ENCODE data around the gene PRPF6. TPM values are rescaled to one million over a fixed set of nuclear protein-coding genes. Genes with fewer than 3 reads are reported as not detected.
"Not testable (repeated sequence)": the region's sequence is repeated elsewhere in the genome, so short reads cannot be mapped to it uniquely, and the experiment has no call there.

Gene PRPF6
- total RNA-seq, 1 donor from 2014 or later: 64.3 TPM

DNA sequence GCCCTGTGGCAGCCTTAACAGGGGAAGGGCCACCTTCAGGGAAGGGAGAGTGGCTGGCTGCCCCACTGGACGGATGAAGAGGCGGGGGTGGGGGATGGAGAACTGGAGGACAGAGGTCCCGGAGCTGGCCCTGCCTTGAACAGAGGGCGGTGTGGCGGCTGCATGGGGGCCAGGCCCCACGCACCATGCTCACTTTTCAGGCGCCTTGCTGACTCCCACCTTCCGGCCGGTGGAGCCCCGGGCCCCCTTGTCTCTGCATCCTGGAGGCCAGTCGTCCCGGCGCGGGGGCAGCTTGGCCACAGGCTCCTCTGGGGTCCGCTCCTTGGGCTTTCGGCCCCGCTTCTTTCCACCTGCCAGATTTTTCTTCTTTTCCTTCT is 21.2 kb upstream of the PRPF6 start:
- no peak for DNase-seq (ENCODE audit: extremely low read depth, low read depth, low spot score)

DNA sequence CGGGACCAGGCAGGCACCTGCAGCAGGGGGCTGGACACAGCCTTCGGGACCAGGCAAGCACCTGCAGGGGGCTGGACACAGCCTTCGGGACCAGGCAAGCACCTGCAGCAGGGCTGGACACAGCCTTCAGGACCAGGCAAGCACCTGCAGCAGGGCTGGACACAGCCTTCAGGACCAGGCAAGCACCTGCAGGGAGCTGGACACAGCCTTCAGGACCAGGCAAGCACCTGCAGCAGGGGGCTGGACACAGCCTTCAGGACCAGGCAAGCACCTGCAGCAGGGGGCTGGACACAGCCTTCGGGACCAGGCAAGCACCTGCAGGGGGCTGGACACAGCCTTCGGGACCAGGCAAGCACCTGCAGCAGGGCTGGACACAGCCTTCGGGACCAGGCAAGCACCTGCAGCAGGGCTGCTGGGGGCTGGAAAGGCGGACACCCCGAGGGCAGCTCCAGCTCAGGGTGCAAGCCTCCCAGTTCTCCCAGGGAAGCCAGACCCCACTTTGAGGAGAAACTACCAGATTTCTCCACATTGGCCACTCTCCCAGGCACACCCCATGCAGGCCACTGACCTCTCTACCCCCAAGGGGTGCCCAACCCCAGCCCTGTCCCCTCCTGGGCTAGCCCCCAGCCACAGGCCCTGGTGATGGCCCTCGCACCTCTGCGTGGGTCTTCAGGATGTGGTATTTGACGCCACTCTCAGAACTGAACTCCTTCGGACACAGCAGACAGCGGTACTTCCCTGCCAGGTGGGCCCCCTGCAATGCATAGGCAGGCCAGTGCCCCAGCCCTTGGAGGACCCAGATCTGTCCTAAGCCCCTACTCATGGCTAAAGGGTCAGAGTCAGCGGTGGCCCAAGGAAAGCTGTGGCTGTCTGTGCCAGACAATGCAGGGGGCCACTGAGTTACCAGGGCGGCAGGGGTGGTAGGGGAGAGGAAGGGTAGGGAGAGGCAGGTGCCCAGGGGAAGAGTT is 20.0 kb upstream of the PRPF6 start:
- not testable (repeated sequence) for DNase-seq (ENCODE audit: extremely low read depth, low read depth, low spot score)

DNA sequence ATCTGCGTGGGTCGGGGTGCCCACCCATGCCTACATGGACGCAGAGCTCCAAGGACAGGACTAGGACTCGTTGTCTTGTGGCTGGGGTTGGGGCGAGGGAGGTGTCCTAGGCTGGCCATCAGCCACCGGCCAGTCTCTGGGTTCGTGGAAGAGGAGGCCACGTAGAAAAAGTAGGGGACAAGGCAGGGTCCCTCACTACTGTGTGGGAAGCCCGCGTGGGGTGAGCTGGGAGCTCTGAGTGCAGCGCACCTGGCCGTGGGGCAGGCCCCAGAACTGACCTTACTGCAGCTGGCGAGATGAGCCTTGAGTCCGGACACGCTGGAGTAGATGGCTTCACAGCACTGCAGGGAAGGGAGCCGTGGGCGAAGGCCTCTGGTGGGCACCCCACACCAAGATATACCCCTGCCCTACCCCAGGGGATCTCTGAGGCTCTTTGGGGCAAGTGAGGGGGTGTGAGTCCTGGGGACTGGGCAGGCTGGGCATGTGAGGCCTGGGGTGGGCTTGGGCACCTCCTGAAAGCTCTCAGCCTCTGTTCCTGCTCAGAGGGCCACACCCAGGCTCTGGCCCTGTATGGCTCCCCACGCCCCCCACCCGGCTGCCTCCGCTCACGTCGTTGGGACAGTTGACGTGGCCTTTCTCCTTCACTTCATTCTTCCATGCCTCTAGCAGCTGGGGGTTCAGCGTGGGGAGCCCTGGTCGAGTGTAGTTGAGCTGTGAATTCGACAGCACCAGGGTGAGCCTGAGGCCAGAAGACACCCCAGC is 19.1 kb upstream of the PRPF6 start:
- DNase-seq (ENCODE audit: extremely low read depth, low read depth, low spot score): no peak

DNA sequence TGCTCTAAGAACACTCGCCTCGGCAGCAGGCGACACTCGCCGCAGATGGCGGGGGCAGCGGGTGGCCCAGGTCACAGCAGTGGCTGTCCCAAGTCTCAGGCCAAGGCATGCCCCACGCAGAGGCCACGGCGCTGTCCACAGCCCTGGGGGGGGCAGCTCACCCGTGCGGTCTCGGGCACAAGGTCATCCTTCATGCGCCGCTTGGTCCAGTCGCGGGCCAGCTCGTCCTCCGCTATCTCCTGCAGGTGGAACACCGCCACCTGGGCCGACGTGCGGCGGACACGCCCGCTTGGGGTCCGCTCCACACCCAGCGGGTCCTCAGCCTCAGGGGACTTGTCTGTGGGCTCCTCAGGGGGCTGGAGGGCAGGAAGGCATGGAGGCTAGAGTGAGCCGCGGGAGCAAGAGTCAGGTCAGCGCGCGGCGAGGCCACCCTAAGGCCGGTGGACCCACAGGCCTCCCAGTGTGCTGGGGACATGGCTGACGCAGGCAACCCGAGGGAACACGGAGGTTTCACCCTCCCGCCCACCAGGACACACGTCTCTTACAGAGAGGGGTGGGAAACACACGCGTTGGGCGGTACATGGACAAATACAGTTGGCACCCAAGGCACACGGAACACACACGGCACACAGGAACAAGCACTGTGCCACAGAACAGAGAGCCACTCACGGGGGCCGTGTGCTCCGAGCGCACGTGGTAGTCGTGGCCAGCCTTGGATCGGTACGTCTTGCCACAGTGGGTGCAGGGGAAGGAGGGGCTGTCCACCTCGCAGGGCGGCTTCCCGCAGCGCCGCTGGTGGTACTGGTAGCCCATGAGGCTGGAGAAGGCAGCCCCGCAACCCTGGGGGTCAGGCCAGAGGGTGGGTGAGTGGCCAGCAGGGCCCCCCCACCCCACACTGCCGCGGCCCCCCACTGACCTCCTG is 18.2 kb upstream of the PRPF6 start:
- DNase-seq (ENCODE audit: extremely low read depth, low read depth, low spot score): no peak

DNA sequence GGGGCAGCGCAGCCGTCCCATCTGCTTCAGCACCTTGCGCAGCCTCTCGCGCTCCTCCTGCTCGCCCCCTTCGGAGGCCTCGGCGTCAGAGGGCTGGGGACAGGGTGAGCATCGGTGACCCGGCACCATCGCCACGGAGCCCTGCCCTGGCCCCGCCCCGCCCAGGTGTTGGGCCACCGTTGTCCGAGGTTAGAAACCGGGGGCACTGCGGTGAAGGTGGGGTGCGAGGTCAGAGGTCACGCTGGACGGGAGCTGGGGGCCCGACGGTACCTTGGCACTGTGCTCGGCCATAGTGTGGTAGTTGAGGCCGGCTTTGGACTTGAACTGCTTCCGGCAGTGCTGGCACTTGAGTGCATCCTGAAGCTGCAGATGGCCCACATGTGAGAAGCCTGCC is 17.6 kb upstream of the PRPF6 start:
- DNase-seq (ENCODE audit: extremely low read depth, low read depth, low spot score): no peak

DNA sequence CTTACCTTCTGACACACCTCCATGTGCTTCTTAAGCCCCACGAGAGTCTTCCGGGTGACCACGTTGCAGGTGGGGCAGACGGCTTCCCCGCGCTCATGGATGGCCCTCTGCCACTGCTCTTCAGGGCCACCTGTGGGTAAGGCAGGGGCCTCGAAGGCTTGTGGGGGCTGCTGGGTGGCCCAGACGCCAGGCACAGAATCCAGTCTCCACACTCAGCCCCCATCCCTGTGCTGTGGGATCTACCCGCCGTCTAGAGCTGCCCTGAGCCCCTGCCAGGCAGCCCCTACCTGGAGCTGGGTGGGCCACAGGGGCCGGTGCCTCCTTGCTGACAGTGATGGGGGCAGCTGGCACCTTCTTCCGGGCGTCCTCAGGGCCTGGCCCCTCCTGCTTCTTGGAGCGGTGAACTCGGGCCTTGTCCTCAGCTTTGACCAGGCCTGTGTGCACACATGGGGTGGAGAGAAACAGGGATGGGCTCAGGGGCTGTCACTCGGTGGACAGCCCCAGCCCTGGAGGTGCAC is 17.1 kb upstream of the PRPF6 start:
- DNase-seq (ENCODE audit: extremely low read depth, low read depth, low spot score): no peak

DNA sequence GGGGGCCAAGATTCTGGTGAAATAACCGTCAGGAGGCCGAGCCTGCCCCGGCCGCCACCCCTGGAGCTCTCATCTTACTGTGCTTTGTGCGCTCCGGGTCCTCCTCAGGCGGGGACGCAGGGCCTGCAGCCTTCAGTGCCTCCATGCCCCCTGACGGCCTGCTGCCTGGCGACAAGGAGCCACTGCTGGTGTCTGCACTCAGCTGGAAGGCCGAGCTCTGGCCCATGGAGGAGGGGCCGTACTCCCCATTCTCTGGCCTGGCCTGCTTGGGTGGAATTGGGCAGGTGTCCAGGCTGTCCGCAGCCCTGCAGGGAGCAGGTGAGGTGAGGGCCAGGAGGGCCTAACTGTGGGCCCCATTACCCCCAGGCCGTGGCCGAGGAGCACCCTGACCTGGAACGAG is 16.5 kb upstream of the PRPF6 start:
- DNase-seq (ENCODE audit: extremely low read depth, low read depth, low spot score): no peak

DNA sequence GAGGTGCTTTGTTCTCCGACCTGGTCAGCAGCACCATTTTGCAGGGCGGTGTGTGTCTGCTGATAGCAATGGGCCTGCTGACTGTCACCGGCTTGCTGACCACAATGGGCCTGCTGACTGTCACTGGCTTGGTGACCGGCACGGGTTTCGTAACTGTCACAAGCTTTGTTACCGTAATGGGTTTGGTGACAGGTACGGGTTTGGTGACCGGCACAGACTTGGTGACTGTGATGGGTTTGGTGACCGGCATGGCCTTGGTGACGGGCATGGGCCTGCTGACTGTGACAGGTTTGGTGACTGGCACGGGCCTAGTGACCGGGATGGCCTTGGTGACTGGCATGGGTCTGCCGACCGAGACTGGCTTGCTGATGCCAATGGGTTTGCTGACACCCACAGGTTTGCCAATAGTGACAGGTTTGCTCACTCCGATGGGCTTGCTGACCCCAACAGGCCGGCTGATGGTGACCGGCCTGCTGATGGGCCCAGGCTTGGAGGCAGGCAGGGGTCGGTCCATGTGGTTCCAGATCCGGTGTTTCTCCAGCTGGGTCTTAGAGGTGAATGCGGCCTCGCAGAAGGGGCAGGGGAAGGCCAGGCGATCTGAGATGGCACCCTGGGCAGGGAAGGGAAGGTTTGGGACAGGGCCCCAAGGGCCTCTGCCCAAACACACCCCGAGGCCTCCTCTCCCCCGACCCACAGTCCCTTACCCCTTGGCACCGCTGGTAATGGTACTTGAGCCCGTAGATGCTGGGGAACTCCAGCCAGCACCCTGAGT is 14.6 kb upstream of the PRPF6 start:
- DNase-seq (ENCODE audit: extremely low read depth, low read depth, low spot score): no peak

DNA sequence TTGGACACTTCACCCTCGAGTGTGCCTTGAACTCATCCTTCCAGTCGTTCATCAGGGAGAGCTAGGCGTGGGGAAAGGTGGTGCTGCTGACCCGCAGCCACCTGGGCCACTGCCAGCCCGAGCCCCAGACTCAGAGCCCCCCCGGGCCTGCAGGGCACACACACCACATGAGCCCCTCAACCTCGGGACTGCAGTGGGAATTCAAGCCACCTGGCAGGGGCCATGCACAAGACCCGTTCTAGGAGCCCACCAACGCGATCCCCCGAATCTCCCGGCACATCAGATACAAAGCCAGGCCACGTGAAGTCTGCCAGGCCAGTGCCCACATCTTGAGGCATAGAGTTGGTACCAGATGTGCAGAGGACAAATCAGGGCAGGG is 14.0 kb upstream of the PRPF6 start:
- DNase-seq (ENCODE audit: extremely low read depth, low read depth, low spot score): no peak

DNA sequence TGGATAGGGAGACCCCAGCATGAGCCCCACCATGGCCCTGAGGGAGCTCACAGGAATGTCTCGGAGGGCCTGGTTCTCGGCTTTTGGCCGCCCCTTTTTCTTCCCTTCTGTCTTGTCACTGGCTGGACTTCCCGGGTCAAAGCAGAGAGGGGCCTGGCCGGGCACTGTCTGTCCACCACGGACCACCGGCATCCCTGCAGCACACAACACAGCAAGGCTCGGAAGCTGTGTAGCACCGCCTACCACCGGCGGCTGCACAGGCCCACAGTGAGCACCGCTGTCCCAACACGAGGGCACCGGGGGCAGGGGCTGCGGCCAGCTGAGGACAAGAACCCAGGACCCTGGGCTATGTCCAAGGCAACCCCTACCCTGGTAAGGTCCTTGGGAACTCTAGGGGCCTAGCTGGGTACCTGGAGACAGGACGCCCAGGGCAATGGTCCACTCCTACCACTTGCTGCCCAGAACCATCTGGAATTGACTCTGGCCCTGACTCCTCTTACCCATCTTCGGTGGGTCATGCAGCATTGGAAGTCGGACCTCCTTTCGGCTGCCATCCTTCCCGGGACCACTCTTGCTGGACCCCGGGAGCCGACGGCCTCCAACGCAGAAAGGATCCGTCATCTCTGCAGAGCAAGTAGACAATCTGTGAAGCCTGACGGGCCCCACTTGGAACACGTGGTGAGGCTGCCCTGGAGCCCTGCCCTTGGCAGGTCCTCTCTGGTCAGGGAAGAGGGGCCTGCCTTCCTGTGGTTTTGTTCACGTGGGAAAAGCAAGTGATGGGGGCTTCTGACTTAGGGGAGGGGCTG is 13.4 kb upstream of the PRPF6 start:
- no peak for DNase-seq (ENCODE audit: extremely low read depth, low read depth, low spot score)

DNA sequence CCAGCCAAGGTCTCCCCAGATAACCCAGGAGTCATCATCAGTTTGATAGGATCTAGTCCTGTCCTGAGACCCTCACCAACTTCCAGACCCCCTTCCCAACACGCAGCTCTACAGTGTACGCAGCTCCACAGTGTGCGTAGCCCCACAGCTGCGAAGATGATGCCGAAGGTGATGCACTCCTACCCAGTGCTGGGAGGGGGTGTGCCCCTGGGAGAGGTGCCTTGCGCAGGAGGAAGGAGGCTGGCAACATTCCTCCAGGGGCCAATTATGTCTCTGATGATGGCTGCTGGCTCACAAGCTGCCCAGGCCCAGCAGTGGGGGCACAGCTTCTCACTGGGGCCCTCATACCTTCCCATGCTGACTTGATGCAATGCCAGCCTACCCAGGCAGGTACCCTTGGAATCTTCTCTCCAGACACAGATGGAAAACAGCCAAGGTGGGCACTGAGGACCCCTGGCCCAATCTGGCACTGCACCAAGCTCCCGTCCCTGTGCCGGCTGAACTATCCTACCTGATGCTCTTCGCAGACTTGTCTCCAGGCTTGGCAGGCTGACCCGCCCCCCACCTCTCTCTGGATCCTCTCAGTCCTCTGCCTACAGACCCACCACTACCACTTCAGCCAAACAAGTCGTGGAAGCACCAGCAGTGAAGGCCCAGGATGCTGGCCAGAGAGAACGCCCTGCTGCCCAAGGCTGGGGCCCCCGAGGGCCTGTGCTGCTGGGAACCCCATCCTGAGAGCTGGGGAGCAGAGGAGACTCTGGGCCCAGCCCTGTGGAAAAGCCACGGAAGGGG is 12.6 kb upstream of the PRPF6 start:
- no peak for DNase-seq (ENCODE audit: extremely low read depth, low read depth, low spot score)

DNA sequence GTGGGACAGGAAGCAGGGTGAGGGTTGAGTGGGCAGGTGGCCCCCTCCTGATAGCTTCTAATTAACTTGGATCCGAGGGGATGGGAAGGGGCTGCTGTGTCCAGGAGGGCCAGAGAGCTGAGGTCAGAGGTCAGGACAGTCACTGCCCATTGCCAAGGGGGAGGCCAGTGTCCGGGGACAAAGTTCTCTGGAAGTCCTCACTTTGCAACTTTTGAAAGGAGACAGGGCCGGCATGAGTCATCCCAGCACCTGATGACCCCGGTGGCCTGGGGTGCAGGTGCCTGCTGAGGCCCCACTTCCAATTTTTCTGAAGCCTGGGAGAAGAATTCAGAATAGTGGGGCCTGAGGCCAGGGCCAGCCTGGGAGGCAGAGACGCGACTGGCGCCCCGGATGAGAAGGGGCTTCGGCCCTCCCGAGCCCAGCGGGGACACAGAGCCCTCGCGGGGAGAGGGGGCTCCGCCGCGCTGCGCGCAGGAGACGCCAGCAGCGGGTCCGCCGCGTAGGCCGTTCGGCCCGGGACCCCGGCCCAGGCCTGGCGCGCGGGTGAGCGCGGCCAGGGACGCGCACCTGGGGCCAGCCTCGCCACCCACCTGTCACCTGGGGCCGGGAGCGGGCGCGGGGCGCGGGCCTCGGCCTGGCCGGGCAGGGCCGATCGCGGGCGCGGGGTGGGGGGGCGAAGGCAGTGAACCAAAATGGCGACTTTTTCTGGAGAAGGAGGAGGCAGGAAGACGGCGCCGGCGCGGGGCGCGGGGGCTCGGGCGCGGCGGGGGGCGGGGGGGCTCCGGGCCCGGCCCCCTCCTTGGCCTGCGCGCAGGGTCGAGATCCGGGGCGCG is 11.8 kb upstream of the PRPF6 start:
- no peak for DNase-seq (ENCODE audit: extremely low read depth, low read depth, low spot score)

DNA sequence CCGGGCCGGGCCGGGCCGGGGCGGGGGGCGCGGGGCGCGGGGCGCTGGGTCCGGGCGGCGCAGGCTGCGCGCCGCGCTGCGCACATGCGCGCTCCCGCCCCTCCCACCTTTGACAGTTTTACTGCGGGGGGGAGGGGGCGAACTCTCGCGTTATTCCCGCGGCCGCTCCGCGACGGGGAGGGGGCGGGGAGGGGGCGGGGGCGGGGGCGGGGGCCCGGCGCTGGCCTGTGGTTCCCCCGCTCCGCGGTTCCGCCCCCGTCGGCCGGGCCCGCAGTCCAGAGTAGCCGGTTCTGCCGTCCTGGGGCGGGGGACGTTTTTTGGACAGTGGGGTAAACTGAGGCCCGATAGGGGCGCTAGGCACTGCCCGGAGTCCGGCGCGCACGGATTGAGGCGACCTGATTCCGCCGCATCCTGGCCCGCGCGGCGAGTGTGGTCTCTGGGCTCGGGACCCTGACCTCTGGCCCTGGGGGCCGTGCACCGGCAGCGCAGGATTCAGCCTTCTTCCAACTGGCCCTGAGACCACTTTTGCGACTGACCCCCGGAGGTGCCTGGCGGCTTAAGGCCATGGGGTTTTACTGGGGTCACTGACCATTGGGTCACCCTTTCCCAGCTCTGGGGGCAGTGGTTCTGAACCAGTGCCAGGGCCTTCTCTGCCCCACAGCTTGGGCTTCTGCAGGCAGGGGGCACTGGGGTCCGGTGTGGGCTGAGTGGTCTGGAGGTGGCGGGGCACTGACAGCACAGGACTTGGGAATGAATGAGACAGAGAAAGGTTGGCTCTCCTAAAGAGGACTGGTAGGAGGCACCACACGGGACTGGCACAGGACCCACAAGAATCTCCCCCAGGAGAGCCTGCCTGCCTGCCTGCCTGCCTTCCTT is 10.9 kb upstream of the PRPF6 start, which contains the start of gene ZNF512B:
ZNF512B (minus strand) TSS at position 93 of the 876 bp plus-strand sequence. CDS start 1,980 bp downstream, outside the sequence.
- DNase-seq (ENCODE audit: extremely low read depth, low read depth, low spot score): no peak

DNA sequence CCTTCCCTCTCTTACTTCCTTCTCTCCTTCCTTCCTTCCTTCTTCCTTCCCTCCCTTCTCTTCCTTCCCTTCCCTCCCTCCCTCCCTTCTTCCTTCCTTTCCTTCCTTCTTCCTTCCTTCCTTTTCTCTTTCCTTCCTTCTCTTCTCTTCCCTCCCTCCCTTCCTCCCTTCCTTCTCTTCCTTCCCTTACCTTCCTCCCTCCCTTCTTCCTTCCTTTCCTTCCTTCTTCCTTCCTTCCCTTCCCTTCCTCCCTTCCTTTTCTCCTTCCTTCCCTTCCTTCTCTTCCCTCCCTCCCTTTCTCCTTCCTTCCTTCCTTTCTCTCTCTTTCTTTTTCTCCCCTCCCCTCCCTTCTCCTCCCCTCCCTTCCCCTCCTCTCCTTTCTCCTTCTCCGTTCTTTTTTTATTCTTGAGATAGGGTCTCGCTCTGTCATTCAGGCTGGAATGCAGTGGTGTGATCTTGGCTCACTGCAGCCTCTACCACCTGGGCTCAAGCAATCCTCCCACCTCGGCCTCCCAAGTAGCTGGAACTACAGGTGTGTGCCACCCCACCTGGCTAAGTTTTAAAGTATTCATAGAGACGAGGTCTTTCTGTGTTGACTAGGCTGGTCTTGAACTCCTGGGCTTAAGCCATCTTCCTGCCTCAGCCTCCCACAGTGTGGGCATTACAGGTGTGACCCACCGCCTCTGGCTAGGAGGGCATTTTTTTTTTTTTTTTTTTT is 10.1 kb upstream of the PRPF6 start:
- DNase-seq (ENCODE audit: extremely low read depth, low read depth, low spot score): no peak

DNA sequence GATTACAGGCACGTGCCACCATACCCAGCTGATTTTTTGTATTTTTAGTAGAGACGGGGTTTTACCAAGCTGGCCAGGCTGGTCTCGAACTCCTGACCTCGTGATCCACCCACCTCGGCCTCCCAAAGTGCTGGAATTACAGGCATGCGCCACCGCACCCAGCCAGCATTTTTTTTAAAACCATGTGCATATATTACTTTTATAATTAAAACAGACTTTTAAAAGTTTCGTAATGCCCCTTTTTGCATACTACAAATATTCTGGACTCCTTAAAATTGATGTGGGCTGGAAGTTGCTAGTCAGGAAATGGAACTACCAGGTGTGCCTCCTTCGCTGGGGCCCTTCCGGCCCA is 9.0 kb upstream of the PRPF6 start:
- DNase-seq (ENCODE audit: extremely low read depth, low read depth, low spot score): not testable (repeated sequence)
